ENCODE measurements around the gene CARD14. TPM values are rescaled to one million over a fixed set of nuclear protein-coding genes. Genes with fewer than 3 reads are reported as not detected.
A peak's percentile ranks its signal among the peaks of the same experiment; 100 is the strongest.
"Not testable (repeated sequence)": the region's sequence is repeated elsewhere in the genome, so short reads cannot be mapped to it uniquely, and the experiment has no call there.

CARD14 gene
- total RNA-seq, 1 experiment from 2014 or later: not detected

- Mint-ChIP-seq H3K36me3 (ENCODE audit: insufficient read depth, unreplicated experiment) (no peaks in the 10 kb centered on the region), H3K27ac (ENCODE audit: low read depth, unreplicated experiment) (no peak overlapping the region), H3K4me3 (ENCODE audit: unreplicated experiment) (no peak overlapping the region), H3K9me3 (ENCODE audit: unreplicated experiment) (no peaks in the 10 kb centered on the region), H3K27me3 (ENCODE audit: insufficient read depth, unreplicated experiment) (no peaks in the 10 kb centered on the region), H3K4me1 (ENCODE audit: insufficient read depth, unreplicated experiment) (peaks cover 19% of the 10 kb centered on the region)
- no TSS peak for BruUV-seq (replicated peaks)
- intact Hi-C loops (cut with micrococcal nuclease): no loop called here
- ChIA-PET POLR2A (interaction anchor here (0.7 to 4.2 kb wide), 3 partner anchors 21 to 1424 kb away, joined by 3 to 21 read pairs (median 3); no protein-coding TSS in a partner anchor), CTCF (interaction anchor here (0.5 to 0.7 kb wide), 3 partner anchors 23 to 209 kb away, joined by 3 to 4 read pairs (median 3); no protein-coding TSS in a partner anchor)
- no peak for DNase-seq (ENCODE audit: unreplicated experiment)
- TF ChIP-seq CTCF (IDR thresholded peaks at IDR 0.05; ENCODE audit: unreplicated experiment): no peak
Observed at GRCh38 chr17:80257716-80258213, 87.9 kb downstream of the CARD14 start.

- ChIA-PET CTCF (interaction anchor here (0.5 to 0.7 kb wide), 3 partner anchors 24 to 209 kb away, joined by 3 to 4 read pairs (median 3); no protein-coding TSS in a partner anchor), POLR2A (interaction anchor here (0.7 to 4.2 kb wide), 2 partner anchors 20 to 61 kb away, joined by 3 to 21 read pairs; no protein-coding TSS in a partner anchor)
- H3K36me3 Mint-ChIP-seq (ENCODE audit: insufficient read depth, unreplicated experiment); intact Hi-C loops (cut with micrococcal nuclease); H3K27me3 Mint-ChIP-seq (ENCODE audit: insufficient read depth, unreplicated experiment); H3K27ac Mint-ChIP-seq (ENCODE audit: low read depth, unreplicated experiment); DNase-seq (ENCODE audit: unreplicated experiment); BruUV-seq (replicated peaks); H3K9me3 Mint-ChIP-seq (ENCODE audit: unreplicated experiment): not testable (repeated sequence)
- H3K4me1 Mint-ChIP-seq (ENCODE audit: insufficient read depth, unreplicated experiment): peaks cover 18% of the 10 kb centered on the region
- peak overlapping the region; percentile 83 for H3K4me3 Mint-ChIP-seq (ENCODE audit: unreplicated experiment)
Observed at GRCh38 chr17:80258296-80258695, 88.5 kb downstream of the CARD14 start.

Other genes with a start within 250 kb of the CARD14 start
- gene TBC1D16, start 134.2 kb upstream of the CARD14 start, total RNA-seq (2022): 21.1 and 26.5 TPM in 2 replicates
- gene CCDC40, start 133.4 kb upstream of the CARD14 start, total RNA-seq (2022): 4.1 and 4.8 TPM in 2 replicates
- gene GAA, start 68.4 kb upstream of the CARD14 start, total RNA-seq (2022): 26.0 and 31.3 TPM in 2 replicates
- gene EIF4A3, start 22.9 kb upstream of the CARD14 start, total RNA-seq (2022): 87.0 and 97.7 TPM in 2 replicates
- gene SGSH, start 50.3 kb downstream of the CARD14 start, total RNA-seq (2022): 42.0 and 42.4 TPM in 2 replicates
- 11.7 and 13.6 TPM in 2 replicates for gene SLC26A11, start 50.4 kb downstream of the CARD14 start, total RNA-seq (2022)
- gene RNF213, start 90.8 kb downstream of the CARD14 start, total RNA-seq (2022): 50.5 and 67.5 TPM in 2 replicates
- gene ENDOV, start 245.1 kb downstream of the CARD14 start, total RNA-seq (2022): 28.0 and 34.4 TPM in 2 replicates